Testis (tissue), 3 donors: Measurements from ENCODE around the gene BLM. TPM values are rescaled to one million over a fixed set of nuclear protein-coding genes. Genes with fewer than 3 reads are reported as not detected.

Experiments
- DNase-seq: peaks from one replicate; pipeline ENCODE4 v3.0.0-alpha.2; 2019
- H3K27ac ChIP-seq, 2 donors: fragments of 200-600 bp; sonication (generic); one replicate each; pipeline ENCODE4 v1.5.1; 2019
- H3K27me3 ChIP-seq: fragments of 200-600 bp; sonication (generic); one replicate; pipeline ENCODE4 v1.5.1; 2019
- H3K36me3 ChIP-seq: fragments of 200-600 bp; sonication (generic); one replicate; pipeline ENCODE4 v1.5.1; 2017; ENCODE audit warnings: low read depth; ENCODE audit errors: missing control alignments
- H3K4me1 ChIP-seq: fragments of 200-600 bp; sonication (generic); one replicate; pipeline ENCODE4 v1.5.1; 2019
- H3K4me3 ChIP-seq, 2 donors: fragments of 200-600 bp; sonication (generic); one replicate each; pipeline ENCODE4 v1.5.1; 2017 to 2019
- H3K9me3 ChIP-seq: fragments of 200-600 bp; sonication (generic); one replicate; pipeline ENCODE4 v1.5.1; 2017
- CTCF ChIP-seq, 3 experiments: fragments of 450-650 bp in 2 of 3; fragments of 200-600 bp in 1 of 3; sonication (generic) in 1 of 3; IDR thresholded peaks; one replicate each; pipeline ENCODE4 v1.5.1; 2016 to 2019; ENCODE audit warnings: antibody characterized with exemption in 3 of 3, mild to moderate bottlenecking in 2 of 3, moderate library complexity in 1 of 3
- POLR2A ChIP-seq: fragments of 450-650 bp; IDR thresholded peaks from one replicate; pipeline ENCODE4 v1.6.1; 2017; ENCODE audit warnings: antibody characterized with exemption, mild to moderate bottlenecking, moderate library complexity
- WGBS, 2 donors: methylation state at CpG; one replicate each; pipeline ENCODE4 v1.1.5; 2018; 5-methylcytosine and 5-hydroxymethylcytosine counted together
- intact Hi-C: fragments of 100-400 bp; cut with DNase I; formaldehyde crosslinking; loops from one replicate; pipeline ENCODE4 v1.15.1; 2023; ENCODE audit warnings: low total_unique reads
- polyA plus RNA-seq: library from polyadenylated mRNA; stranded (reverse); fragments of 350-450 nt; fragmentation: Illumina TruSeq; extraction: RNeasy Lipid Tissue Mini Kit (QIAGEN cat#74804); gene quantifications from one replicate; pipeline ENCODE4 v1.2.3, GENCODE V29; 2014; ENCODE audit warnings: low read depth, low replicate concordance; ENCODE audit not compliant: insufficient read depth
- total RNA-seq, 2 donors: library from RNA; depleted of rRNA; stranded (reverse); fragments of >200 nt; gene quantifications; one replicate each; pipeline ENCODE4 v1.2.3, GENCODE V29; 2016

Gene BLM
- total and polyA plus RNA-seq, 3 donors from 2014 or later, result 5.8 to 6.7 (median 5.9) TPM

GRCh38 chr15:90707489-90707888 is 9.7 kb upstream of the BLM start:
- no peaks in the 10 kb centered on the region for H3K9me3 ChIP-seq
- no peak for DNase-seq
- H3K36me3 ChIP-seq, result no peaks in the 10 kb centered on the region
- WGBS, 2 donors, result 90 to 96% methylated on average over 2 of the region's 2 CpGs
- H3K27ac ChIP-seq, result no peak overlapping the region
- no peak for TF ChIP-seq POLR2A
- no peak for TF ChIP-seq CTCF (IDR thresholded peaks at IDR 0.05)
- H3K4me1 ChIP-seq, result no peaks in the 10 kb centered on the region
- H3K4me3 ChIP-seq, result no peak overlapping the region
- intact Hi-C loops, result no loop called here
- no peaks in the 10 kb centered on the region for H3K27me3 ChIP-seq

- DNase-seq, result no peak
- intact Hi-C loops, result no loop called here
- H3K4me3 ChIP-seq, result no peak overlapping the region
- no peaks in the 10 kb centered on the region for H3K36me3 ChIP-seq
- H3K27ac ChIP-seq, result no peak overlapping the region
- no peaks in the 10 kb centered on the region for H3K4me1 ChIP-seq
- H3K9me3 ChIP-seq, result no peaks in the 10 kb centered on the region
- WGBS, 2 donors, result 82 to 88% methylated on average over 1 of the region's 1 CpG
- TF ChIP-seq POLR2A (no peak), CTCF (IDR thresholded peaks at IDR 0.05) (no peak)
- no peaks in the 10 kb centered on the region for H3K27me3 ChIP-seq
These were observed 8.6 kb upstream of the BLM start for GRCh38 chr15:90708516-90708915.

GRCh38 chr15:90709278-90709677 is 7.9 kb upstream of the BLM start:
- intact Hi-C loops, result no loop called here
- TF ChIP-seq CTCF (IDR thresholded peaks at IDR 0.05), result no peak
- TF ChIP-seq POLR2A, result no peak
- Histone ChIP-seq H3K4me3 (no peak overlapping the region), H3K4me1 (no peaks in the 10 kb centered on the region), H3K27ac (no peak overlapping the region), H3K36me3 (no peaks in the 10 kb centered on the region), H3K9me3 (no peaks in the 10 kb centered on the region), H3K27me3 (no peaks in the 10 kb centered on the region)
- 92 to 94% methylated on average over 3 of the region's 3 CpGs for WGBS, 2 donors
- no peak for DNase-seq

- DNase-seq, result no peak
- Histone ChIP-seq H3K9me3 (no peaks in the 10 kb centered on the region), H3K4me3 (no peak overlapping the region), H3K36me3 (no peaks in the 10 kb centered on the region), H3K4me1 (no peaks in the 10 kb centered on the region), H3K27me3 (no peaks in the 10 kb centered on the region), H3K27ac (no peak overlapping the region)
- intact Hi-C loops, result no loop called here
- 82 to 83% methylated on average over 7 of the region's 7 CpGs for WGBS, 2 donors
- no peak for TF ChIP-seq POLR2A
- TF ChIP-seq CTCF (IDR thresholded peaks at IDR 0.05), result no peak
These were observed 6.6 kb upstream of the BLM start for GRCh38 chr15:90710436-90711027.

- intact Hi-C loops, result no loop called here
- WGBS, 2 donors, result 49 to 54% methylated on average over 2 of the region's 2 CpGs
- Histone ChIP-seq H3K27ac (no peak overlapping the region), H3K27me3 (no peaks in the 10 kb centered on the region), H3K36me3 (no peaks in the 10 kb centered on the region), H3K4me3 (no peak overlapping the region), H3K9me3 (no peaks in the 10 kb centered on the region), H3K4me1 (no peaks in the 10 kb centered on the region)
- TF ChIP-seq POLR2A (no peak), CTCF (IDR thresholded peaks at IDR 0.05) (no peak)
- DNase-seq, result no peak
These were observed 5.7 kb upstream of the BLM start for GRCh38 chr15:90711418-90711824.
